B cell (primary cell): ENCODE measurements around the gene CRNKL1. TPM values are rescaled to one million over a fixed set of nuclear protein-coding genes. Genes with fewer than 3 reads are reported as not detected.

ENCODE experiments used
- ATAC-seq: fragments of 200-7000 bp; cut with Tn5 transposase; one replicate; pipeline ENCODE4 v1.10.0; 2021; ENCODE audit warnings: low read depth, mild to moderate bottlenecking, moderate number of reproducible peaks, moderate library complexity
- CTCF ChIA-PET: fragments of 350-600 bp; sonication (Branson Sonifier 250); formaldehyde crosslinking; loops from one replicate; lab custom pipeline; 2021; ENCODE audit warnings: antibody characterized with exemption, inconsistent platforms; lab: Charles Lee
- POLR2A ChIA-PET: fragments of 350-600 bp; sonication (Branson Sonifier 250); formaldehyde crosslinking; loops from one replicate; lab custom pipeline; 2021; ENCODE audit warnings: antibody characterized with exemption; lab: Charles Lee
- DNase-seq: peaks from one replicate; pipeline ENCODE4 v3.0.0; 2013
- H2AFZ ChIP-seq: 2 replicates; pipeline ENCODE4 v1.6.1; 2012; ENCODE audit warnings: mild to moderate bottlenecking, low read depth, low read length; ENCODE audit not compliant: insufficient read depth, poor library complexity, severe bottlenecking
- H3K27ac ChIP-seq, 2 donors: 1 replicate in 1 of 2; 2 replicates in 1 of 2; pipeline ENCODE4 v1.5.1; 2012 to 2013; ENCODE audit warnings: low read length in 2 of 2, mild to moderate bottlenecking in 2 of 2, moderate library complexity in 1 of 2
- H3K27me3 ChIP-seq, 4 experiments: fragments of 200-600 bp in 1 of 4; sonication (generic) in 1 of 4; replicated peaks in 1 of 4; 1 replicate in 2 of 4; 2 replicates in 2 of 4; pipeline versions ENCODE4 v1.6.1 to v1.7.0; 2013 to 2016; ENCODE audit warnings: low read length in 3 of 4, mild to moderate bottlenecking in 2 of 4, mixed read lengths in 1 of 4, moderate library complexity in 1 of 4; ENCODE audit not compliant: insufficient read depth in 4 of 4, control insufficient read depth in 3 of 4; ENCODE audit errors: control extremely low read depth in 1 of 4
- H3K36me3 ChIP-seq, 2 experiments: replicated peaks in 1 of 2; 1 replicate in 1 of 2; 2 replicates in 1 of 2; pipeline versions ENCODE4 v1.6.1 to v1.7.1; 2013; ENCODE audit warnings: low read length in 1 of 2; ENCODE audit not compliant: insufficient read depth in 2 of 2, control insufficient read depth in 1 of 2; ENCODE audit errors: control extremely low read depth in 1 of 2, extremely low read depth in 1 of 2
- H3K4me1 ChIP-seq, 2 donors: fragments of 200-600 bp in 1 of 2; sonication (generic) in 1 of 2; 1 replicate in 1 of 2; 2 replicates in 1 of 2; pipeline versions ENCODE4 v1.5.1 to v1.6.1; 2013 to 2017; ENCODE audit warnings: low read length in 2 of 2; ENCODE audit not compliant: control insufficient read depth in 2 of 2, insufficient read depth in 2 of 2
- H3K4me2 ChIP-seq: replicated peaks from 2 replicates; pipeline ENCODE3; 2012; ENCODE audit warnings: mild to moderate bottlenecking, low read depth, low read length; ENCODE audit not compliant: poor library complexity, severe bottlenecking
- H3K4me3 ChIP-seq, 5 experiments: fragments of 200-600 bp in 1 of 5; sonication (generic) in 1 of 5; 1 replicate in 3 of 5; 2 replicates in 2 of 5; pipeline versions ENCODE4 v1.5.1 to v1.7.0; 2011 to 2016; ENCODE audit warnings: low read length in 4 of 5, mild to moderate bottlenecking in 4 of 5, low read depth in 2 of 5, control low read depth in 1 of 5, moderate library complexity in 1 of 5; ENCODE audit not compliant: insufficient read depth in 1 of 5; ENCODE audit errors: control extremely low read depth in 1 of 5, extremely low read depth in 1 of 5
- H3K79me2 ChIP-seq: fragments of 200-600 bp; sonication (generic); one replicate; pipeline ENCODE4 v1.6.0; 2016; ENCODE audit warnings: low read length; ENCODE audit not compliant: control insufficient read depth, insufficient read depth
- H3K9ac ChIP-seq: fragments of 200-600 bp; sonication (generic); 2 replicates; pipeline ENCODE4 v1.6.1; 2017; ENCODE audit warnings: mild to moderate bottlenecking, low read length, moderate library complexity
- H3K9me3 ChIP-seq, 3 donors: one replicate each; pipeline versions ENCODE4 v1.6.1 to v1.7.1; 2013; ENCODE audit warnings: low read length in 2 of 3; ENCODE audit not compliant: control insufficient read depth in 2 of 3, insufficient read depth in 1 of 3; ENCODE audit errors: control extremely low read depth in 1 of 3
- H4K20me1 ChIP-seq: 2 replicates; pipeline ENCODE4 v1.6.0; 2012; ENCODE audit warnings: mild to moderate bottlenecking, low read length; ENCODE audit not compliant: insufficient read depth, control insufficient read depth, poor library complexity, severe bottlenecking
- H3K27ac Mint-ChIP-seq: one replicate; pipeline ENCODE4 v1.8.0; 2021; ENCODE audit warnings: mixed read lengths
- H3K27me3 Mint-ChIP-seq: one replicate; pipeline ENCODE4 v1.8.0; 2021; ENCODE audit warnings: mixed read lengths
- H3K4me1 Mint-ChIP-seq: one replicate; pipeline ENCODE4 v1.8.0; 2021; ENCODE audit warnings: mixed read lengths
- H3K4me3 Mint-ChIP-seq: one replicate; pipeline ENCODE4 v1.8.0; 2021; ENCODE audit warnings: mixed read lengths
- H3K9me3 Mint-ChIP-seq: one replicate; pipeline ENCODE4 v1.8.0; 2022; ENCODE audit warnings: mixed read lengths; ENCODE audit not compliant: insufficient read depth
- EZH2 ChIP-seq: IDR thresholded peaks from 2 replicates; pipeline ENCODE4 v1.6.1; 2012; ENCODE audit warnings: borderline replicate concordance, low read depth, mild to moderate bottlenecking, moderate library complexity, low read length; ENCODE audit not compliant: insufficient read depth, poor library complexity, severe bottlenecking
- WGBS: methylation state at CpG from one replicate; pipeline ENCODE4 v1.1.5; 2013; ENCODE audit warnings: missing lambda C conversion rate; ENCODE audit not compliant: insufficient coverage; 5-methylcytosine and 5-hydroxymethylcytosine counted together
- intact Hi-C: fragments of 100-400 bp; cut with micrococcal nuclease; formaldehyde crosslinking; loops from one replicate; pipeline ENCODE4 v1.10.0; 2022
- polyA plus RNA-seq: library from polyadenylated mRNA; depleted of rRNA; stranded (reverse); fragments of >200 nt; gene quantifications from 2 replicates; pipeline ENCODE4 v1.2.3, GENCODE V29; 2012
- total RNA-seq, 2 donors: library from RNA; stranded (reverse); fragments of 120-200 nt in 1 of 2; gene quantifications; 1 replicate in 1 of 2; 2 replicates in 1 of 2; pipeline versions ENCODE4 v1.2.3 to v1.2.4, GENCODE V29; 2013 to 2022
- TF ChIP-seq, protein P1 (sequence below): fragments of 200-600 bp; IDR thresholded peaks from one replicate; pipeline ENCODE4 v1.8.0; 2022; ENCODE audit warnings: antibody characterized with exemption, mild to moderate bottlenecking

The CRNKL1 gene
- total and polyA plus RNA-seq, 2 donors (not counting 1 experiment from before 2014, with no cell fraction given): 3.9 to 25.5 TPM

DNA sequence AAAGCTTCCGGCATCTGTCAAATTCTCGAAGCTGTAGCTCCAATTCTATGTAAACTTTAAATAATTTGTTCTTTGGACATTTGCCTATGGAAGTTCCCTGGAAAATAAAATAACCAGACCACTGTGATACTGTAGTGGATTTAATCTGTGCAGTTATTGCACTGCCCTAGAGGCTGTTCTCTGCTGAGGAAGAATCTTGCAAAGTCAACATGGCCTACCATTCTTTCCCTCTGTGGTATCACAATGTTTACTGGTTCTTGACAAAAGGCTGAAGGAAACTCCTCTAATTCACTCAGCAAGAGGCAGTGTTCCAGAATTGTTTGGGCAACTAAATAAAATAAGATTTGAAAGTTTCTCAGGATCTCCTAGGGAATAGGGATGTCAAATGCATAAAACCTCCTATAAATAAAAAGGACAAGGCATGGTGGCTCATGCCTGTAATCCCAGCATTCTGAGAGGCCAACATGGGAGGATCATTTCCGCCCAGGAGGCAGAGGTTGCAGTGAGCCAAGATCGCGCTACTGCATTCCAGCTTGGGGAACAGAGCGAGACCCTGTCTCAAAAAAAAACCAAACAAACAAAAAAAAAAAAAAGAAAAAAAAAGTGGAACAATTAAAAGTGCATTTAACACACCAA lies 12.4 kb downstream of the CRNKL1 start:
- H3K79me2 ChIP-seq: no peaks in the 10 kb centered on the region
- ChIA-PET POLR2A (no interaction called here), CTCF (no interaction called here)
- H3K4me3 Mint-ChIP-seq: no peak overlapping the region
- H3K4me3 ChIP-seq: no peak overlapping the region
- DNase-seq (no peak), ATAC-seq (no peak)
- H3K4me2 ChIP-seq: no peak overlapping the region
- H4K20me1 ChIP-seq: peaks cover 9% of the 10 kb centered on the region
- no peak overlapping the region for H3K27ac ChIP-seq
- H3K27me3 ChIP-seq: no peaks in the 10 kb centered on the region
- H2AFZ ChIP-seq: no peak overlapping the region
- H3K4me1 Mint-ChIP-seq: no peaks in the 10 kb centered on the region
- no peaks in the 10 kb centered on the region for H3K9me3 Mint-ChIP-seq
- intact Hi-C loops: no loop called here
- H3K36me3 ChIP-seq: peaks cover 10 to 95% of the 10 kb centered on the region in 2 experiments
- H3K9ac ChIP-seq: no peak overlapping the region
- WGBS: 100% methylated on average over 1 of the region's 6 CpGs
- H3K27ac Mint-ChIP-seq: no peak overlapping the region
- H3K27me3 Mint-ChIP-seq: no peaks in the 10 kb centered on the region
- H3K9me3 ChIP-seq: no peaks in the 10 kb centered on the region
- TF ChIP-seq, protein P1, sequence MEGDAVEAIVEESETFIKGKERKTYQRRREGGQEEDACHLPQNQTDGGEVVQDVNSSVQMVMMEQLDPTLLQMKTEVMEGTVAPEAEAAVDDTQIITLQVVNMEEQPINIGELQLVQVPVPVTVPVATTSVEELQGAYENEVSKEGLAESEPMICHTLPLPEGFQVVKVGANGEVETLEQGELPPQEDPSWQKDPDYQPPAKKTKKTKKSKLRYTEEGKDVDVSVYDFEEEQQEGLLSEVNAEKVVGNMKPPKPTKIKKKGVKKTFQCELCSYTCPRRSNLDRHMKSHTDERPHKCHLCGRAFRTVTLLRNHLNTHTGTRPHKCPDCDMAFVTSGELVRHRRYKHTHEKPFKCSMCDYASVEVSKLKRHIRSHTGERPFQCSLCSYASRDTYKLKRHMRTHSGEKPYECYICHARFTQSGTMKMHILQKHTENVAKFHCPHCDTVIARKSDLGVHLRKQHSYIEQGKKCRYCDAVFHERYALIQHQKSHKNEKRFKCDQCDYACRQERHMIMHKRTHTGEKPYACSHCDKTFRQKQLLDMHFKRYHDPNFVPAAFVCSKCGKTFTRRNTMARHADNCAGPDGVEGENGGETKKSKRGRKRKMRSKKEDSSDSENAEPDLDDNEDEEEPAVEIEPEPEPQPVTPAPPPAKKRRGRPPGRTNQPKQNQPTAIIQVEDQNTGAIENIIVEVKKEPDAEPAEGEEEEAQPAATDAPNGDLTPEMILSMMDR: no peak
- TF ChIP-seq EZH2: no peak
- H3K4me1 ChIP-seq: no peaks in the 10 kb centered on the region

GRCh38 chr20:20038586-20038985 lies 13.7 kb downstream of the CRNKL1 start:
- H2AFZ ChIP-seq: no peak overlapping the region
- ChIA-PET POLR2A (no interaction called here), CTCF (interaction anchor here (0.6 kb wide), 1 partner anchor 13 kb away, joined by 3 read pairs; no protein-coding TSS in a partner anchor)
- no peak overlapping the region for H3K4me2 ChIP-seq
- peaks cover 12 to 94% of the 10 kb centered on the region in 2 experiments for H3K36me3 ChIP-seq
- H3K9me3 ChIP-seq: no peaks in the 10 kb centered on the region
- no peak overlapping the region for H3K9ac ChIP-seq
- TF ChIP-seq, protein P1: no peak
- TF ChIP-seq EZH2: no peak
- intact Hi-C loops: no loop called here
- H3K4me3 Mint-ChIP-seq: no peak overlapping the region
- H3K4me1 Mint-ChIP-seq: no peaks in the 10 kb centered on the region
- no peaks in the 10 kb centered on the region for H3K27me3 Mint-ChIP-seq
- no peaks in the 10 kb centered on the region for H3K79me2 ChIP-seq
- peaks cover 14% of the 10 kb centered on the region for H4K20me1 ChIP-seq
- H3K27ac Mint-ChIP-seq: no peak overlapping the region
- no peak overlapping the region for H3K27ac ChIP-seq
- no peaks in the 10 kb centered on the region for H3K27me3 ChIP-seq
- DNase-seq (no peak), ATAC-seq (no peak)
- no peaks in the 10 kb centered on the region for H3K4me1 ChIP-seq
- 97% methylated on average over 4 of the region's 6 CpGs for WGBS
- no peaks in the 10 kb centered on the region for H3K9me3 Mint-ChIP-seq
- H3K4me3 ChIP-seq: no peak overlapping the region
